PC-3 (cell line): ENCODE results near the gene SHISAL2B. TPM values are rescaled to one million over a fixed set of nuclear protein-coding genes. Genes with fewer than 3 reads are reported as not detected.

Experiments
- ATAC-seq: fragments of 200-7000 bp; cut with Tn5 transposase; 2 replicates; pipeline ENCODE4 v1.9.1; 2020; ENCODE audit warnings: mild to moderate bottlenecking, moderate library complexity
- BruUV-seq: library from RNA; stranded (reverse); fragments of 400-500 nt; replicated peaks from 2 replicates; lab custom pipeline; 2021; lab: Mats Ljungman, UMichigan
- CTCF ChIA-PET: fragments of 300-600 bp; sonication (Branson Sonifier 250); formaldehyde crosslinking; loops from one replicate; lab custom pipeline; 2022; ENCODE audit warnings: antibody characterized with exemption; lab: Charles Lee
- POLR2A ChIA-PET: fragments of 300-600 bp; sonication (Branson Sonifier 250); formaldehyde crosslinking; loops from one replicate; lab custom pipeline; 2022; ENCODE audit warnings: antibody characterized with exemption; ENCODE audit not compliant: unreplicated experiment; lab: Charles Lee
- DNase-seq: peaks from one replicate; pipeline ENCODE4 v3.0.0-alpha.2; 2015
- H2AFZ ChIP-seq: fragments of 300-600 bp; sonication (generic); 2 replicates; pipeline ENCODE4 v1.6.0; 2016; ENCODE audit warnings: antibody characterized with exemption, low read length
- H3F3A ChIP-seq: fragments of 300-600 bp; sonication (generic); one replicate; pipeline ENCODE4 v1.6.0; 2017; ENCODE audit warnings: antibody characterized with exemption, low read length, control low read depth, mild to moderate bottlenecking; ENCODE audit not compliant: unreplicated experiment
- H3K27ac ChIP-seq: fragments of 300-600 bp; sonication (generic); 2 replicates; pipeline ENCODE4 v1.5.1; 2016; ENCODE audit warnings: mild to moderate bottlenecking, low read length
- H3K27me3 ChIP-seq: fragments of 300-600 bp; sonication (generic); 2 replicates; pipeline ENCODE4 v1.6.1; 2016; ENCODE audit warnings: low read length, mixed read lengths
- H3K36me3 ChIP-seq: fragments of 300-600 bp; sonication (generic); 2 replicates; pipeline ENCODE4 v1.6.1; 2016; ENCODE audit warnings: low read depth, mixed run types, low read length, mixed read lengths
- H3K4me1 ChIP-seq: fragments of 300-600 bp; sonication (generic); 2 replicates; pipeline ENCODE4 v1.5.1; 2016; ENCODE audit warnings: low read length; ENCODE audit not compliant: insufficient read depth
- H3K4me2 ChIP-seq: fragments of 300-600 bp; sonication (generic); 2 replicates; pipeline ENCODE4 v1.6.0; 2016; ENCODE audit warnings: low read length
- H3K4me3 ChIP-seq: fragments of 300-600 bp; sonication (generic); 2 replicates; pipeline ENCODE4 v1.5.1; 2016; ENCODE audit warnings: mild to moderate bottlenecking, low read length, mixed read lengths
- H3K79me2 ChIP-seq: fragments of 300-600 bp; sonication (generic); 2 replicates; pipeline ENCODE4 v1.6.1; 2017; ENCODE audit warnings: low read length, mixed read lengths
- H3K9ac ChIP-seq: fragments of 300-600 bp; sonication (generic); 2 replicates; pipeline ENCODE4 v1.6.0; 2016; ENCODE audit warnings: mild to moderate bottlenecking, low read length
- H3K9me2 ChIP-seq: fragments of 300-600 bp; sonication (generic); replicated peaks from 2 replicates; pipeline ENCODE4 v1.6.1; 2016; ENCODE audit warnings: mixed run types, low read length, mixed read lengths
- H3K9me3 ChIP-seq: fragments of 300-600 bp; sonication (generic); 2 replicates; pipeline ENCODE4 v1.6.1; 2016; ENCODE audit warnings: low read length, mixed read lengths
- H4K20me1 ChIP-seq: fragments of 300-600 bp; sonication (generic); 2 replicates; pipeline ENCODE4 v1.6.1; 2016; ENCODE audit warnings: low read length, mixed read lengths
- CTCF ChIP-seq: fragments of 300-600 bp; sonication (generic); conservative IDR thresholded peaks from 2 replicates; pipeline ENCODE4 v1.5.1; 2017; ENCODE audit warnings: antibody characterized with exemption, low read depth, mild to moderate bottlenecking, low read length
- EZH2 ChIP-seq: fragments of 300-600 bp; sonication (generic); IDR thresholded peaks from one replicate; pipeline ENCODE4 v1.6.1; 2017; ENCODE audit warnings: antibody characterized with exemption, mild to moderate bottlenecking, low read length; ENCODE audit not compliant: unreplicated experiment
- EZH2phosphoT487 ChIP-seq: fragments of 300-600 bp; sonication (generic); IDR thresholded peaks from 2 replicates; pipeline ENCODE4 v1.6.1; 2018; ENCODE audit warnings: mild to moderate bottlenecking, antibody characterized with exemption, low read length, borderline replicate concordance
- intact Hi-C: fragments of 100-400 bp; cut with micrococcal nuclease; formaldehyde crosslinking; loops from 2 replicates; pipeline ENCODE4 v1.9.0; 2023
- total RNA-seq: library from RNA; depleted of rRNA; stranded (reverse); fragments of >200 nt; gene quantifications from 2 replicates; pipeline ENCODE4 v1.2.3, GENCODE V29; 2014

The SHISAL2B gene
- total RNA-seq, 1 experiment from 2014 or later, result 0.62 TPM

GRCh38 chr5:64649512-64649911, 40.8 kb upstream of the SHISAL2B start:
- no TSS peak for BruUV-seq
- Histone ChIP-seq H3K9me2 (no peaks in the 10 kb centered on the region), H3K9me3 (no peaks in the 10 kb centered on the region), H3F3A (no peaks in the 10 kb centered on the region), H3K79me2 (no peaks in the 10 kb centered on the region), H4K20me1 (no peaks in the 10 kb centered on the region), H3K36me3 (no peaks in the 10 kb centered on the region), H2AFZ (no peak overlapping the region), H3K4me3 (no peak overlapping the region), H3K4me1 (no peaks in the 10 kb centered on the region), H3K27ac (no peak overlapping the region), H3K9ac (no peak overlapping the region), H3K27me3 (no peaks in the 10 kb centered on the region), H3K4me2 (no peak overlapping the region)
- TF ChIP-seq CTCF, result no peak
- no peak for TF ChIP-seq EZH2
- TF ChIP-seq EZH2phosphoT487, result no peak
- intact Hi-C loops, result no loop called here
- ChIA-PET POLR2A (no interaction called here), CTCF (no interaction called here)
- DNase-seq (no peak), ATAC-seq (no peak)

- Histone ChIP-seq H3F3A (no peaks in the 10 kb centered on the region), H3K27ac (no peak overlapping the region), H2AFZ (no peak overlapping the region), H3K79me2 (no peaks in the 10 kb centered on the region), H3K4me3 (no peak overlapping the region), H3K9ac (no peak overlapping the region), H3K36me3 (no peaks in the 10 kb centered on the region), H3K4me2 (no peak overlapping the region), H3K27me3 (no peaks in the 10 kb centered on the region), H3K4me1 (no peaks in the 10 kb centered on the region), H3K9me3 (no peaks in the 10 kb centered on the region), H4K20me1 (no peaks in the 10 kb centered on the region), H3K9me2 (no peaks in the 10 kb centered on the region)
- POLR2A ChIA-PET, result no interaction called here
- intact Hi-C loops, result loop anchor here (5.0 kb wide), 1 partner anchor 48 kb away; no protein-coding TSS in a partner anchor
- no peak for ATAC-seq
- no peak for DNase-seq
- no TSS peak for BruUV-seq
- TF ChIP-seq EZH2 (no peak), CTCF (no peak), EZH2phosphoT487 (no peak)
- CTCF ChIA-PET, result interaction anchor here (0.7 kb wide), 1 partner anchor 50 kb away, joined by 3 read pairs; no protein-coding TSS in a partner anchor
Measured at GRCh38 chr5:64653766-64654560, 36.3 kb upstream of the SHISAL2B start.

DNA sequence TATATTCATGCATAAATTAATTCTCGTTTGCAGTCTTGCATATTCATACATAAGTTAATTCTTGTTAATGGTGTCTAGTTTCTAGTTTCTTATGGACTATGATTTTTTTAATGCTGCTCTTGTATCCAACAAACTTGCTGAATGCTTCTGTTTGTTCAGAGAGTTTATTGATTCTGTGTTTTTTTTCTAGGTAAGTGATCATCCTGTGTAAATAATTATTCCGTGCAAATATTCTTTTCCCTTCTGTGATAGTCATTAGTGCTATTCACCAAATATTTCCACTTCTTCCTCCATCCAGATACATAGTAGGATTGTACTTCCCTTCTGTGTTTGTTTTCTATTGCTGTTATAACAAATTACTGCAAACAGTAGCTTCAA, 35.8 kb upstream of the SHISAL2B start:
- H3K79me2 ChIP-seq, result no peaks in the 10 kb centered on the region
- no peaks in the 10 kb centered on the region for H3K36me3 ChIP-seq
- no TSS peak for BruUV-seq
- H3K4me1 ChIP-seq, result no peaks in the 10 kb centered on the region
- H3K9me3 ChIP-seq, result no peaks in the 10 kb centered on the region
- ATAC-seq (peak; percentile 63), DNase-seq (no peak)
- no peak overlapping the region for H3K4me3 ChIP-seq
- H3K4me2 ChIP-seq, result no peak overlapping the region
- no peaks in the 10 kb centered on the region for H4K20me1 ChIP-seq
- no peaks in the 10 kb centered on the region for H3K9me2 ChIP-seq
- no peak overlapping the region for H3K27ac ChIP-seq
- no peak overlapping the region for H2AFZ ChIP-seq
- TF ChIP-seq EZH2phosphoT487 (no peak), CTCF (no peak), EZH2 (no peak)
- no peaks in the 10 kb centered on the region for H3F3A ChIP-seq
- ChIA-PET POLR2A (no interaction called here), CTCF (no interaction called here)
- intact Hi-C loops, result loop anchor here (5.0 kb wide), 1 partner anchor 48 kb away; no protein-coding TSS in a partner anchor
- no peaks in the 10 kb centered on the region for H3K27me3 ChIP-seq
- H3K9ac ChIP-seq, result no peak overlapping the region
